Globus pallidus (tissue), 1 donor: ENCODE data around the gene TMEM163.
A peak's percentile ranks its signal among the peaks of the same experiment; 100 is the strongest.

Experiments
- DNase-seq: peaks from one replicate; pipeline ENCODE4 v3.0.0-alpha.2; 2015; ENCODE audit warnings: low spot score

TMEM163 gene

DNA sequence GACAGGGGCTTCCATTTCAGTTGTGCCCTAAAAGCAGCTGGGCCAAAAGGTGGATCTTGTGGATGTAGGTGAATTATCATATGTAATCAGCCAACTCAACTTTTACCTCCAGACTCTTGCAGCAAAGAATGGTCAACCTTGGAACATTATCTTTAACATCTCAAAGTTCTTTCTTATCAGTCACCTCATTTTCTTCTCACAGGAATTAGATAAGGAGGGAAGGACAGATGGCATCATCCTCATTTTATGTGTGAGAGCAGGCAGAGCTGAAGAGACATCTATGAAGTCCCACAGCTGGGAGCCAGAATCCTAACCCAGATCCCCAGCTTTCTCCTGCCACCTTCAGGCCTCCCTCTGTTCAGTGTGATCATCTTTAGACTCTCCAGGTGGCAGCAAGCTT lies 282.9 kb downstream of the TMEM163 start:
- no peak for DNase-seq

- no peak for DNase-seq
Measured at GRCh38 chr2:134435505-134435904, 283.3 kb downstream of the TMEM163 start.

GRCh38 chr2:134433979-134434378 lies 284.8 kb downstream of the TMEM163 start:
- DNase-seq = no peak

GRCh38 chr2:134433469-134433868 lies 285.3 kb downstream of the TMEM163 start:
- DNase-seq = no peak

DNA sequence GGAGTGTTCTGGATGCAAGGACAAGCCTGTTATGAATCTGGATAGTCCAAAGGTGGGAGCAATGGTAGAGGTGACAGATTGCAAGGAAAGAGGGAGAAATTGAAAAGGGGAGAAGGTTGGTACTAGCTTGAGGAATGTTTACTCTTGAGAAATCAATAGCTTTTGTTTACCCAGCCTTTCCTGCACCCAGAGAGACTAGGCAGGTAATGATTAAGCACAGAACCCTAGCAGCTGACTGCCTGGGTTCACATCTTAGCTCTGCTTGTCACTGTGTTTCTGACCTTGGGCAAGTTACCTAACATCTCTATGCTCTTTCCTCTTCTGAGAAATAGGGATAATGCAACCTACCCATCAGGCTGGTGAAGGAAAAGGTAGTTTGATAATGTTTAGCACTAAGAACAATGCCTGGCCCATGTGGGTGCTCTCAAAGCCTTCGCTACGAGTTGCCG lies 286.3 kb downstream of the TMEM163 start:
- DNase-seq = no peak

- DNase-seq = no peak
Measured at GRCh38 chr2:134431838-134432434, 286.9 kb downstream of the TMEM163 start.

- no peak for DNase-seq
Measured at GRCh38 chr2:134429886-134430285, 288.9 kb downstream of the TMEM163 start.

- DNase-seq = no peak
Measured at GRCh38 chr2:134426721-134427120, 292.1 kb downstream of the TMEM163 start.

DNA sequence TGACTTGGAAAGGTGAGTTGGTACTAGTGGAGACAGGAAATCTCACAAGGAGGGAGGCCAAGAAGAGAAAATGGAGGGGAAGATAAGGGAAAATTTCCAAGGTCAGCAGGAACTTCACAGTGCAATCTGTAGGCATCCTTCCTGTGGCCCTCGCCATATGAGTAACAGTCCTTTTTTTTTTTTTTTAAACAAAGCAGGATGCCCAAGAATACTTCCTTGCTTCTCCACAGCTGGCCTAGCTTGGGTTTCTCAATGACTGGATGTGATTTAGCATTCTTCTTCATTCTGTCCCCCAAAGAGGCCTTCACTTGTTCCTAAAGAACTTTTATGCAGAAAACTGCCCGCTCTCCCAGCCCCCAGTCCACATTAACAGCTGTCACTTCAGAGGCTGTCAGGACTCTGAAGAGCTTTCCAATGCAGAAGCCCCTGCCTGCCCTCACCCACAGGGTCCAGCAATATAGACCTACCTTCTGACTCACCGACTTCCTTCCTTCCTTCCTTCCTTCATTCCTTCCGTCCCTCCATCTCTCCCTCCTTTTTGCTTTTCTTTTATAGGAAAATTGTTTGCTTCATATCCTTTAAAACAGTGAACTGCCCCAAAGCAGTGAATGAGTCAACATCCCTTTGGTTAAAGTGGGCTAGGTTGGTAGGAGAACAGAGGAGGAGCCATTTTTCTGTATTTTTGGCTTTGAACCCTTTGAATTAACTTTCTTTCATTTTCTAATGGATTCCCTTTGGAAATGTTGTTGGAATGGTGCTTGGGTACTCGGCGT lies 292.9 kb downstream of the TMEM163 start:
- no peak for DNase-seq

DNA sequence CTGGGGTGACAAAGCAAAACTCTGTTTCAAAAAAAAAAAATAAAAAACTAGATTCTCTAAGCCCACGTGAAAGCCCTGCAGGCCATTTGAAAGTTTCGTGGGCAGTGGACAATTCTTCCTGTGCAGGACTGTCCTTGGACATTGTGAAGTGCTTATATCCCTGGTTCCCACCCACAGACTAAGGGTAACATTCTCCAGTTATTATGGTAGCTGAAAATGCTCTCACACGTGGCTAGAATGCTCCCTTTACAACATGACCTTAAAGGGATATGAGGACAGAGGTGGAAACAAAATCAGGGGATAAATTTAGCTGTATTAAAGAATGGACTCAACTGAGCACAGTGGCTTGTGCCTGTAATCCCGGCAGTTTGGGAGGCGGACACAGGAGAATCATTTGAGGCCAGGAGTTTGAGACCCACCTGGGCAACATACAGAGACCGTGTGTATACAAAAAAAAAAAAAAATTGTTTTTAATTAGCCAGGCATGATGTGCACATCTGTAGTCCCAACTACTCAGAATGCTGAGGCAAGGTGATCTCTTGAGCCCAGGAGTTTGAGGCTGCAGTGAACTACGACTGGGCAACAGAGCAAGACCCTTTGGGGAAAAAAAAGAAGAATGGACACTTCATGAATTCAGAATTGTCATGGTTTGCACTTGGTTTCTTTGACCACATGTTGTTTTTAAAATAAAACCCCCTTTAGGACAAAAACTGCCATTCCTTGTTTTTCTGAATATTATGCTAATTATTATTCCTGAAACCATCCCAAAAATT lies 297.1 kb downstream of the TMEM163 start:
- DNase-seq = no peak

- no peak for DNase-seq
Measured at GRCh38 chr2:134420920-134421319, 297.9 kb downstream of the TMEM163 start.

- DNase-seq = no peak
Measured at GRCh38 chr2:134420259-134420658, 298.5 kb downstream of the TMEM163 start.

- DNase-seq = no peak
Measured at GRCh38 chr2:134417968-134418582, 300.7 kb downstream of the TMEM163 start.

DNA sequence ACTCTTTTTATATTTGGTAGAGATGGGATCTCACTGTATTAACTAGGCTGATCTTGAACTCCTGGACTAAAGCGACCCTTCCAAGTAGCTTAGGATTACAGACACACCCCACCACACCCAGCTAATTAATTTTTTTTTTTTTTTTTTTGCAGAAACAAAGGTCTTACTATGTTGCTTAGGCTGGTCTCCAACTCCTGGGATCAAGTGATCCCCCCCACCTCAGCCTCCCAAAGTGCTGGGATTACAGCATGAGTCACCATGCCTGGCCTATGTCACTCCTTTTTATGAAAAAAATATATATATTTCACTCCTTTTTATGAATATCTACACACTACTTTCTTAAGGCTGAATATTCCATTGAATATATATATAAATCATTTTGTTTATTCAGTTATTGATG lies 302.2 kb downstream of the TMEM163 start:
- DNase-seq = no peak

DNA sequence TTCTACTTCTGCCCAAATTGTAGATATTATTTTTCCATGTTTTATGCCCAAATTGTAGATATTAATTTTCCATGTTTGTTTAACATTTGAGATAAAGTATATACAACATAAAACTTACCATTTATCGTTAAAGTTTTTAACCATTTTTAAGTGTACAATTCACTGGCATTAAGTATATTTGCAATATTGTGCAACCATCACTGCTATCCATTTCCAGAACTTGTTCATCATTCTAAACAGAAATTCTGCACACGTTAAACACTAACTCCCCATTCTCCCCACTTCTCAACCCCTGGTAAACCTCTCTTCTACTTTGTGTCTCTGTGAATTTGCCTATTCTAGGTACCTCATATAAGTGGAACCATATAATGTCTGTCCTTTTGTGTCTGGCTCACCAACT lies 302.8 kb downstream of the TMEM163 start:
- DNase-seq = no peak

DNA sequence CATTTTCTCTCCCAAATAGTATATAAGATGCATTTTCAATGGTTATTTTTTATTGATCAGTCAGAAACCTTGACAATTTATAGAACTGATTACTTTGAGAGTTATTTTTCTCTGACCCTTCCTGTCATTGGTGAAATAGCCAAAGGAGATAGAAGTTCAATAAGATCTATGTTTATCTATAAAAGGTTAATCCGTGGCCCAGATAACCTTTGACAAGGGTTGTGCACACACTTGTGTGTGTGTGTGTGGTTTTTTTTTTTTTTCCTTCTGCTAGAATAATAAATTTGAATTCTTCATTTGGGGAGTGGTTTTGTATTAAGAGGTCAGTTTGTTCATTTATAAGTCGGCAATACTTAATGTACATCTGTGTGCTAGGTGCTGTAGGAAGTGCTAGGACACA lies 304.9 kb downstream of the TMEM163 start:
- no peak for DNase-seq

GRCh38 chr2:134413430-134413829 lies 305.4 kb downstream of the TMEM163 start:
- no peak for DNase-seq

DNA sequence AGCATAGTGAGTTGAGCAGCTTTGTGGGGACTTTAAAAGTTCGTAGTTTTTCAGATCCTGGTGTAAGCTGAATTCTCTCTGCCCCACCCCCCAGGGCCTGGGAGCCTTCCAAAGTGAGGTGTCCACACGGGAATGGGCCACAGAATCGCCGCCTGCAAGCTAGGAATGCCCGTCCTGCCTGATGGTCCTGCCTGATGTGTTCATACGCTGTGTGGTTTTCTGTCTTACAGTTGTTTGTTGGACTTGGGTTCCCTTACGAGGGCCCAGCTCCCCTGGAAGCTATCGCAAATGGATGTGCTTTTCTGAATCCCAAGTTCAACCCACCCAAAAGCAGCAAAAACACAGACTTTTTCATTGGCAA lies 306.2 kb downstream of the TMEM163 start:
- no peak for DNase-seq

DNA sequence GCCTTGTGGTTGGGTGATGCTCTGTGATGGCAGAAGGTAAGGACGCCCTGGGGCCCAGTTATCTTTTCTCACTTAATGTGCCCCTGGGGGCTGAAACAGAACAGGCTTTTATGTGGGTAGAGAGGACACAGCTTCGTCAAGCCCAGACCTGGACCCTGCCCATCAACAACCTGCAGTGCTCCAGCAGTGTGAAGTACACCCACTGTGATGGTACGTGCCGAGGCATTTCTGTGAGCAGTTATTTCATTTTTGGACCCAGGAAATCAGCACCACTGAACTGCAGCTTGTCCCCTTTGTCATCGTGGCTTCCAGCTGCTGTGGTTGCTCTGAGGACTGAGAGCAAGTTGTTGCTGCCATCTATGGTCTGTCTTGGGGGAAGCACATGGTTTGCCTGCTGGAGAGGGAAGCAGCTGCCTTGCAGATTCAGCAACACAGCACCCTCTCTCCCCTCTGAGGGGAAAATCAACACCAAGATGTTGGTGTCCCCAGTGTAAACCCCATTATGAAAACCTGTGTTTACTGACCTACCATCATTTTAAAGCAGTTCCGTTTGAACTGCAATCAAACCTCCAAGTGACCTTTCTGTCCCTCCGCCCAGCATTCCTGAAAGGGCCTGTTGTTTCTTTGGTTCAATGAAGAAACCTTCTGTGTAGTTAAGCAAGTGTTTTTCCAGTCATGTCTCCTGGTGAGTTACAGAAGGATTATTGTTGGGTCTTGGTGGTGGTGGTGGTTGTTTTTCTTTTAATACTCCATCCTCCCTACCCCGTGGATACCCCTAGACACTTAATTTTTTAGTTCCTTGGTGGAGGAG lies 306.8 kb downstream of the TMEM163 start:
- DNase-seq = peak; percentile 97

DNA sequence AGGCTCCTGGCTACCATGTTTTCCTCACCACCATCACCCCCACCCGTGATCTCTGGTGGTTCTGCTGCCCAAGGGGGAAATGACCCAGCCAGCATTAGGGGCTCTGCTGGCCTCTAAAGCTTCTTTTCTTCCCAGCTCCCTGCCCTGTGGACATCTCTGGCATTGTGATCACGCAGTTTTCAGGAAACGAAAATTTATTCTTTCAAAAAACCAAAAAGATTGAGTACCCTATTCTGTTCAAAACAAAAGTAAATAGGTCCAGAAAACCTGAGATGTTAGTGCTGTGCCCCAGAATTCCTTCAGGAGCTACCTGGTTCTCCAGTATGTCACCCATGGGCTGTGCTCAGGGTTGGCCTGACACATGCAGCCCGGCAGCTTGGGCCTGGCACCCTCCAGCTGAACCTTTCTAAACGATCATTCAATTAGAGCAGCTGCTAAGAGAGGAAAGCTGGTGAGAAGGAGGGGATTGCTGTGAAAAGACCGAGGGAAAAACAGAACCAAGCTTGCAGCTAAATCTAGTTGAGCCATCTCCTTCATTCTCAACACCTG lies 307.4 kb downstream of the TMEM163 start:
- no peak for DNase-seq

GRCh38 chr2:134410831-134411231 lies 308.0 kb downstream of the TMEM163 start:
- peak; percentile 58 for DNase-seq
